ENCODE data around the gene EFNA5.

DNA sequence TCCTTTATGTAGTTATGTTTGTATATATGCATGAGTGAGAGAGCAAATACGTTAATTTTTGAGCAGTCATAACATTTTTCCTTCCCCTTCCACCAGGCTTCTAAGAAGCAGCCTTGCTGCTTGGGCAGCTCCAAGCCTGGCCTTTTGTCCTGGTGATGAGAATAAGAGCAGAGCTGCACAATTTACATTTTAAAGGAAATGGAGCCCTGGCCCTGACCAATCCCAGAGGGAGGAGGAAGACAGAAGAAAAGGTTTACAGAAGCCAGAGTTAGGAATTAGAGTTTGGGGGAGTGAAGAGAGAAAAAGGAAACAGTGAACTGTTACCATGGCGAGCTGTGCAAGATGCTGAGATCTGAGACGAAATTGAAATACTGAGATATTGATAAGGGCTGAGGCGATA lies 25.3 kb upstream of the EFNA5 start:
- TF ChIP-seq, protein P1, sequence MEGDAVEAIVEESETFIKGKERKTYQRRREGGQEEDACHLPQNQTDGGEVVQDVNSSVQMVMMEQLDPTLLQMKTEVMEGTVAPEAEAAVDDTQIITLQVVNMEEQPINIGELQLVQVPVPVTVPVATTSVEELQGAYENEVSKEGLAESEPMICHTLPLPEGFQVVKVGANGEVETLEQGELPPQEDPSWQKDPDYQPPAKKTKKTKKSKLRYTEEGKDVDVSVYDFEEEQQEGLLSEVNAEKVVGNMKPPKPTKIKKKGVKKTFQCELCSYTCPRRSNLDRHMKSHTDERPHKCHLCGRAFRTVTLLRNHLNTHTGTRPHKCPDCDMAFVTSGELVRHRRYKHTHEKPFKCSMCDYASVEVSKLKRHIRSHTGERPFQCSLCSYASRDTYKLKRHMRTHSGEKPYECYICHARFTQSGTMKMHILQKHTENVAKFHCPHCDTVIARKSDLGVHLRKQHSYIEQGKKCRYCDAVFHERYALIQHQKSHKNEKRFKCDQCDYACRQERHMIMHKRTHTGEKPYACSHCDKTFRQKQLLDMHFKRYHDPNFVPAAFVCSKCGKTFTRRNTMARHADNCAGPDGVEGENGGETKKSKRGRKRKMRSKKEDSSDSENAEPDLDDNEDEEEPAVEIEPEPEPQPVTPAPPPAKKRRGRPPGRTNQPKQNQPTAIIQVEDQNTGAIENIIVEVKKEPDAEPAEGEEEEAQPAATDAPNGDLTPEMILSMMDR (conservative IDR thresholded peaks at IDR 0.05; ENCODE audit: low read depth in 2 of 2), result no peak
- TF ChIP-seq POLR2AphosphoS5 (IDR thresholded peaks at IDR 0.05; ENCODE audit: low read depth) (no peak), EZH2 (IDR thresholded peaks at IDR 0.05; ENCODE audit: low read depth, unreplicated experiment) (no peak), REST (IDR thresholded peaks at IDR 0.05; ENCODE audit: unreplicated experiment) (no peak), EZH2phosphoT487 (IDR thresholded peaks at IDR 0.05; ENCODE audit: unreplicated experiment) (no peak), ZNF114 (CRISPR knock-in tag; IDR thresholded peaks at IDR 0.05) (no peak), NANOG (IDR thresholded peaks at IDR 0.05; ENCODE audit: borderline replicate concordance) (no peak), CREB1 (CRISPR knock-in tag; IDR thresholded peaks at IDR 0.05; ENCODE audit: low read depth) (no peak)
